ENCODE data around the gene C1orf105.

The C1orf105 gene

DNA sequence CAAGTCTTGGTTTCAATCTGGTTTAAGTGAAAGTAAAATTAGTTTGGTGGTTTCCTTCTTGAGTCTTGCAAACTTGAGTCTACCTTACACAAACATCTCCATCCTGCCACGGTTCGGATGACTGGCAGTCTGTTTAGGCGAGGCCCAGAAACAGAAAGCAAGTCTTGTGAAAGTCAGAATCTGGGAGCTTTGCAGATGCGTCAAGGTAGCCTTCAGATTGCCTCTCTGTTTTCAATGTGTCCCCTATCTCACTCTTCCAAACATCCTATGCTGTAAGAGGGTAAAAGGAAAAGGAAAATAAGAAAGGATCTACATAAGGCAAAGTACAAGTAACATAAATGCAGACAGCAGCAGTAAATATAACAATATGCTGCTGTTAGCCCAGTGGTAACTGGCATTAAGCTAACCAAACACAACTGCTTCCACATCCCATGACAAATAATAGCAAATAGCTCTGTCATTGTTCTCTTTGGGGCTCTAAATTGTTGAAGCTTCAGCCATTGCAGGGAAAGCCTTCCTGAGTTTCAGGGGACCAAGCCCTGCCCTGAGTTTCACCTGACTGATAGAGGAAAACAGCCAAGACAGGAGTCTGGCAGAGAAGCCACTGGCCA, 26.2 kb upstream of the C1orf105 start:
- H3K27ac ChIP-seq: peak overlapping the region in 17 of 21 experiments; percentile 3 to 91 (median 74)

DNA sequence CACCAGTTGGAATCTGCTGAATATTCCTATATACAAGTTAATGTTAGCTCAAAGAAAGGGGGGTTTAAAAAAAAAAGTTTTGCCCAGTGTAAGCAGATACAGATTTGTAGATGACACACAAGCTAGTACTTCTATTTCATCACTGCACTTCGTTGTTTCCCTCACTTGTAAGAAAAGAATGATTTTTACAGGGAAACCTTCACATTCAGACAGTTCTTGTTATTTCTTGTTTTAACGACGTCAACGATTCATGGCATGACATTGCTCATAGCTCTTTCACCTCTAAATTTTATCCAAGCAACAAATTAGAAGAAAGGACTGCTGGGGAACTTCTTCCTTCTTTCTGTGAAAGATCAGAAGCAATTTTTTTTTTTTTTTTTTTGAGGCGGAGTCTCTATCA, 25.7 kb upstream of the C1orf105 start:
- peak overlapping the region in 16 of 21 experiments; percentile 3 to 91 (median 71) for H3K27ac ChIP-seq
- H3K4me3 ChIP-seq: no peak overlapping the region

More for the DNA sequence above, 26.2 kb upstream of the C1orf105 start:
- no peak overlapping the region for H3K4me3 ChIP-seq

DNA sequence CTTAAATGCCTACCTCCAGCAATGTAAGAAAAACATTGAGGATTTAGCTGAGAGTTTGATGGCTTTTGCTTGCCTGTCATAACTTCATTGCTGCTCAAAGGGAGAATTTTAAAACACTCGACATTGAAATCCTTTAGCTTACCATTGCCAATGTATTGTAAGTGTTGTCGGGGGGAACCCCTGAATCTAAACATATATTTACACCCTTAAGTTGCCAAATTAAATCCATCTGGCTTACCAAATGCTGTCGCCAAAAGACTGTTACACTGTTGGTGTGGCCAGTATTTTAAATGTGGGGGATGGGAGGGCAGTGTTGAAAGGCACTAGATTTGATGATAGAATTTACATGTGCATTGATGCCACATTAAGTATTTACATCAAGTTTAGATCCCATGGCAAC, 24.9 kb upstream of the C1orf105 start:
- Histone ChIP-seq H3K4me3 (no peak overlapping the region), H3K27ac (peak overlapping the region in 6 of 21 experiments; percentile 79 to 91 (median 82))

DNA sequence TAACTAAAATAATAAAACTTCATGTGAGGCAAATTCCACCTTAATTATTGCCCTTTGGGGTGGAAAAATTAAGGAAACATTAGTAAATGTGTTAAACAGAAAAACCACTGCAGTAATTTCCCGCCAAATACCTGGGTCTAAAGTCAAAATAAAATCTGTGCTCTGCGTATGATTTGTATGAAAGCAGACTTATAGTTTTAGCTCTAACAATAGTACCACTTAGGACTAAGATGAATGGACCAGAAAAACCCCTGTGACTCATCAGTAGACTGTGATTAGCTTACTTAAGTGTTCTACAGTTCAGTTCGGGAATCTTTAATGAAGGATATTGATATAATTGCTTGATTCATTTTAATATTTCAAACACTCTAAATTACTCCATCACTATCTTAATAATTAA, 23.3 kb upstream of the C1orf105 start:
- Histone ChIP-seq H3K27ac (peak overlapping the region in 7 of 21 experiments; percentile 2 to 82 (median 26)), H3K4me3 (no peak overlapping the region)

- Histone ChIP-seq H3K4me3 (no peak overlapping the region), H3K27ac (peak overlapping the region in 7 of 21 experiments; percentile 2 to 80 (median 56))
Measured at GRCh38 chr1:172397633-172398032, 22.9 kb upstream of the C1orf105 start.

GRCh38 chr1:172398193-172398592, 22.3 kb upstream of the C1orf105 start:
- no peak overlapping the region for H3K4me3 ChIP-seq
- H3K27ac ChIP-seq: peak overlapping the region in 18 of 21 experiments; percentile 2 to 80 (median 66)

DNA sequence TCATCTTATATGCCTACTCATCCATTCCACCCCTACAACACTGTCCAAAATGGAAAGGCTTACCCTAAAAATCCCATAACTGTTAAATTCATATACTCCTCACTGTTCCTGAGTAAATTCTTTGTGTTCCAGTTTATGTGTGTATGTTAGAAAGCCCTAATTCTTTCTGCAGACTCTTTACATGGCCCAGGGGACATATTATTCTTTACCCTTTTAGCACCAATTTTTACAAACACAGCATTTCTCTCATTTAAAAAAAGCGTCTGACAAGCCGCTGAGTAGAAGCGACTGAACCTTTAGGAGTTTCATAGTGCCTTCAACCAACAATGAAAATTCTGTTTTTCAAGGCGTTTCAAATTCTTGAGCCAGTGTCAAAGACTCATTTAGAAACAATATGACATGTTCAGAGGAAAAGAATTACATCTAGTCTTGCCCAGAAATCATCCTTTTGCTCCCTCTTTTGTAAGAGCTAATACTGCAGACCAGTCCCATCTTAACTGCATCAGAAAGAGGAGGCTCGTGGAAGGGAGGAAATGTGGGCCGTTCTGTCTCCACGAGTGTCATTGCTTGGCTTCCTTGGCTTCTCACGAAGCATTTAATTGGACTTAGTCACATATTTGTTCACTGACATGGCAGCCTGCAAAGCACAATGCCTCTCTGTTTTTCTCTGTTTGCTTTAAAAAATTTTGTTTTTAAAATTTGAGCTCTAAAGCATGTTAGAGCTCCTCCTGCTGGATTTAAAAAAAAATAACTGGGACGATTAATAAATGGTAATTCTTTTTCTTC, 21.3 kb upstream of the C1orf105 start:
- H3K27ac ChIP-seq: peak overlapping the region in 19 of 21 experiments; percentile 2 to 80 (median 64)
- H3K4me3 ChIP-seq: no peak overlapping the region

DNA sequence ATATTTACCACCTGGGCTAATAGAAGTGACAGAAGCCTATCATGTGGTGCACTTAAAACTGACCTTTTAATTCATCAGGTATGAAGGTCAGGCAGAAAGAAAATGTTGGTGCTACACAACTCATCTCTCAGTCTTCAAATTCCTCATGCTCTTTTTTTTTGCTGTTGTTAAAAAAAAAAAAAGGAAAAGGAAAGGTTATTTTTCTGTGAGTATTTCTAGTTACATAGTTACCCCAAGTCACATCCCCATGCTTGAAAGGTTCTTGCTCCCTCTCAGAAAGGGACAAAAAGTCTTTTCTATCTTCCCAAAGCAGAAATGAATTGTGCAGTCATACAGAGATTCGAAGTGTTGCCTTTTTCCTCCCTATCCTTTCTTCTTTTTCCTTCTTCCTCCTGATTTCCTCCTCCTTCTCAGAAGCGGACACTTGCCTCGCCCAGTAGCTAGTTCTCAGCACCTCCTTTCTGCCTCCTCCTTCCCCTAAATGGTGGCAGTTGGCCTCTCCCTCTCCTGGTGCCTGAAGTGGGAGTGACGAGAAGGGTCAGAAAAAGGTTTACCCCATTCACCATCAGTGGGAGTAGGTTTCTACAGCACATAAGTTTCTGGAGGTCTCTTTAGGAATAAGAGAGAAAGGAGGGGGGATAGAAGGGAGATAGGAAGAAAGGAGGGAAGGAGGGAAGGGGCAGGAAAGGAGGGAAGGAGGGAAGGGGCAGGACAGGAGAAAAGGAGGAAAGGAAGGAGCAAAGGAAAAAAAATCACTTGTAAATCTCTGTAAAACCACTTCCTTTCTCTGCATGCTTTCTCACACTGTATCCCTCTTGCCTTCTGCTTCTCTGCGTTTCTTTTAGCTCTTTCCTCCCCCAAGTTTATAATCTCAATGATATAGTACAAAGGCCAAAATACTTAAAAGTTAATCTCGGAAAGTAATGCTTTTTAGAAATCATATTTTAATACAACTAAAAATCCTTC, 20.4 kb upstream of the C1orf105 start:
- no peak overlapping the region for H3K4me3 ChIP-seq
- peak overlapping the region in 17 of 21 experiments; percentile 4 to 80 (median 59) for H3K27ac ChIP-seq

- peak overlapping the region in 11 of 21 experiments; percentile 4 to 80 (median 68) for H3K27ac ChIP-seq
- H3K4me3 ChIP-seq: no peak overlapping the region
Measured at GRCh38 chr1:172400722-172401105, 19.8 kb upstream of the C1orf105 start.

DNA sequence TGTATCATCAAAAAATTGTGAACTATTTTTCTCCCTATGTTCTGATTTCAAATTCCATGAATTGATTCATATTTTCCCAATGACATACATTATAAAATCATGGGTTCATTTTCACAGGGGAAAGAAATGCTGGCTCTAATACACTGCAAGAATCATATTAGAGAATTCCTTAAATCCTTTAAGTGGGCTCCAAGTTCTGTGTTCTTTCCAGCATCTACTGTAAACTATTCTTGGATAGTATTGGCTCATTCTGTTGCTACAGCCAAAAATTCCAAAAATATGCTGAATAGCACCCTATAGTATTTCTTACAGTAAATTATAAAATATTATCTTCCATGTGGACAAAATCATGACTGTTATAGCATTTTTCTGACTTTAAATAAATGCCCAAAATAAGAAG, 19.0 kb upstream of the C1orf105 start:
- H3K4me3 ChIP-seq: no peak overlapping the region
- peak overlapping the region in 3 of 21 experiments; percentile 4 to 75 (median 68) for H3K27ac ChIP-seq

GRCh38 chr1:172401892-172402291, 18.6 kb upstream of the C1orf105 start:
- peak overlapping the region in 1 of 21 experiments; percentile 68 for H3K27ac ChIP-seq
- H3K4me3 ChIP-seq: no peak overlapping the region

- H3K4me3 ChIP-seq: no peak overlapping the region
- peak overlapping the region in 5 of 21 experiments; percentile 24 to 60 (median 29) for H3K27ac ChIP-seq
Measured at GRCh38 chr1:172402878-172403569, 17.5 kb upstream of the C1orf105 start.

DNA sequence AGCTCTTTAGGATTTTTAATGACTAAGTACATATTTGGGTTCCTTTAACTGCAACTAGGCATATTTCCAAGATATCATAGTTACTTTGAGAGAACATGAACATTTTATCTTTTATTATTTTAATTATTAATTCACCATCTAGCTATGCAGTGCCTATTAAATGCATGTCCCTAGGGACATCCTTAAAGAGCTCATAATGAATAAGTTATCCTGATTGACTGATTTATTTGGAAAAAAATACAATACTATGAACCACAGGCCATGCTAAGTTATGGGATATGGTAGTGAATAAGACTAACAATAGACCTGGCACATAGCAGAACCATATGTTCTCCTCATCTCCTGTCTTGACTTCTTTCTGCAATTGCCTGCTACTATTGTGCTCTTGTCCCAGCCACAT, 16.4 kb upstream of the C1orf105 start:
- Histone ChIP-seq H3K27ac (peak overlapping the region in 2 of 21 experiments; percentile 12 to 30), H3K4me3 (no peak overlapping the region)

DNA sequence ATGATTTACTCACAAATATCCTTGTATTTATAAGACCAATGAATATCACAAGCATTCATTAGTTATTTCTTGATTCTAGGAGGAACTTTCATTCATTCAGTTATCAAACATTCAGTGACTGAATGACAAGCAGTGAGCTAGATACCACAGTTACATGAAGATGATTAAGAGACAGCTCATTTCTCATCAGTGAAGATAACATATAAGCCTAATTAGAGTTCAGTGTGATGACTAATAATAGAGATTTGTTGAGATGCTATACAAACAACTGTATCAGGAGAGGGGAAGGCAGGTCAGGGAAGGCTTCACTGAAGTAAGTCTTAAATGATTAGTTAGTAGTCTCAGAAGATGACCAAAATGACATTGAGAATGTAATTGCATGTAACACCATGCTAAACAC, 14.6 kb upstream of the C1orf105 start:
- Histone ChIP-seq H3K27ac (no peak overlapping the region), H3K4me3 (no peak overlapping the region)

DNA sequence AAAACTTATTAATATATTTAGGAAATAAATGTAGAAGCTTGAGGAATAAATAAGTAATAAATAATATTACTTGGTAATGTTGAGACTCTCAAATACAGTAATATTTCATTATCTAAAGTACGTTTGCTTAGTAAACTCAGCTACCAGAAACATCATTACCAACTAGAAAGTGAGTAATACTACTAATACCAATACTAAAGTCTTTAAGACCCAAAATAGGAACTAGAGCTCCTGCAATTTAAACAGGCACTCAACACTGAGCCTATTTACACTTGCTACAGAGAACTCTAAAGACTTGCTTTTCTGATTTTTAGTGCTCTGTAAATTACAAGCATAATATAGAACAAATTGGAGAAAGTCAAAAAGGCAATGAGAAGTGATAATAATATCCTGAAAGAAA, 13.5 kb upstream of the C1orf105 start:
- H3K4me3 ChIP-seq: no peak overlapping the region
- peak overlapping the region in 1 of 21 experiments; percentile 41 for H3K27ac ChIP-seq

DNA sequence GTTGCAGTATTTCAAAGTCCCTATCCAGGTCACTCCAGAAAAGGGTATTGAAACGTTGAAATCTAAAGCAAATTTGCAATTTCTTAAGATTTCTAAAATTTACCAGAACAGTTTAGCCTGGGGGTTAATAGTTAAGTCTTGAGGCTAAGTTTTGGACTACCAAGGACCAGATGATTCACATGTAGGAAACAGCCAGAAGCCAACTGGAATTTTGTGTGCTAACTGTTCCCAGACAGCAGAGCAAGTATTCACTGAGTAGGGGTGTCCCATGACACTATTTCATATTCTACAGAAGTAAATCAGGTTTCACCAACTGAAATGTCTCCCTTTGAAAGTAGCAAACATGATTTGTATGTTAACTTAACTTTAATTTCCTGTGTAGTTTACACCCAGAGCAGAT, 11.5 kb upstream of the C1orf105 start:
- Histone ChIP-seq H3K27ac (peak overlapping the region in 4 of 21 experiments; percentile 11 to 68 (median 42)), H3K4me3 (no peak overlapping the region)

DNA sequence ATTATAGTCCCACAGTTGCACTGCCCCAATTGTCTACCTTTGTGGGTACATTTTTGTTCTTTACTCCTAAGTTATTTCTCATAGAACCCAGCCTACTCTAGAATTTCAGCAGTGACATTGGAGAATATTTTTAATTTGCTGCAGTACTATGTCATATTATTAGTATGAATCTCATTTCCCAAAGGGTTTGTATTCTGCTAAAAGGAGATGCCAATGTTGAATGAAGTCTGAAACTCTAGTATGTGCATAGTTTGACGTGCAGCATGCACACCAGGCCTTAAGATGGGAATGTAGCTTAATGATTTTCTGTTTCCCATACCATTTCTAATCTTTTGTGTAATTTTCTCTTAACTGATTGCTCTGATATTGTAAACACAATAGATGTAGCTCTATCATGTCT, 10.5 kb upstream of the C1orf105 start:
- Histone ChIP-seq H3K27ac (peak overlapping the region in 3 of 21 experiments; percentile 5 to 17 (median 11)), H3K4me3 (no peak overlapping the region)

- no peak overlapping the region for H3K4me3 ChIP-seq
- H3K27ac ChIP-seq: peak overlapping the region in 1 of 21 experiments; percentile 7
Measured at GRCh38 chr1:172411791-172412338, 8.6 kb upstream of the C1orf105 start.

GRCh38 chr1:172414331-172414730, 6.2 kb upstream of the C1orf105 start:
- H3K4me3 ChIP-seq: no peak overlapping the region

More at GRCh38 chr1:172414331-172414730, 6.2 kb upstream of the C1orf105 start:
- no peak overlapping the region for H3K27ac ChIP-seq

All from skin epidermis (tissue), 12 donors.